ENCODE data around the gene TBX2. TPM values are rescaled to one million over a fixed set of nuclear protein-coding genes. Genes with fewer than 3 reads are reported as not detected.
A peak's percentile ranks its signal among the peaks of the same experiment; 100 is the strongest.

The TBX2 gene
- total RNA-seq, 4 donors from 2014 or later, result 19.0 to 33.6 (median 22.8) TPM

GRCh38 chr17:61390479-61390791, 9.2 kb upstream of the TBX2 start:
- WGBS, 2 donors (ENCODE audit: low coverage in 1 of 2), result no CpG with 5 or more reads among the region's 11 CpGs
- H3K9me3 ChIP-seq, result no peaks in the 10 kb centered on the region
- no peak for ATAC-seq
- TF ChIP-seq CTCF (IDR thresholded peaks at IDR 0.05) (no peak), POLR2AphosphoS5 (IDR thresholded peaks at IDR 0.05) (no peak), EP300 (IDR thresholded peaks at IDR 0.05) (no peak), POLR2A (IDR thresholded peaks at IDR 0.05) (no peak)
- no peak overlapping the region for H3K4me3 ChIP-seq
- peaks cover 0 to 9% of the 10 kb centered on the region in 2 donors for H3K36me3 ChIP-seq
- H3K27me3 ChIP-seq, result peaks cover 4% of the 10 kb centered on the region
- peak overlapping the region in 1 of 4 donors; percentile 52 for H3K27ac ChIP-seq
- peaks cover 0 to 26% (median 0%) of the 10 kb centered on the region in 3 donors for H3K4me1 ChIP-seq

- no peak overlapping the region for H3K4me3 ChIP-seq
- no peaks in the 10 kb centered on the region for H3K9me3 ChIP-seq
- H3K4me1 ChIP-seq, result peaks cover 0 to 39% (median 6%) of the 10 kb centered on the region in 3 donors
- TF ChIP-seq POLR2AphosphoS5 (IDR thresholded peaks at IDR 0.05), result no peak
- peak in 1 of 2 donors; percentile 11 for TF ChIP-seq POLR2A (IDR thresholded peaks at IDR 0.05)
- WGBS, 2 donors (ENCODE audit: low coverage in 1 of 2), result 93 to 100% methylated on average over 1 to 3 of the region's 19 CpGs
- H3K27me3 ChIP-seq, result peaks cover 17% of the 10 kb centered on the region
- H3K27ac ChIP-seq, result peak overlapping the region in 1 of 4 donors; percentile 19
- ATAC-seq, result no peak
- H3K36me3 ChIP-seq, result peaks cover 0 to 9% of the 10 kb centered on the region in 2 donors
Observed at GRCh38 chr17:61391595-61392291, 7.9 kb upstream of the TBX2 start.

- Histone ChIP-seq H3K4me3 (no peak overlapping the region), H3K4me1 (peaks cover 0 to 48% (median 13%) of the 10 kb centered on the region in 3 donors), H3K9me3 (no peaks in the 10 kb centered on the region), H3K36me3 (peaks cover 0 to 9% of the 10 kb centered on the region in 2 donors), H3K27ac (no peak overlapping the region), H3K27me3 (peaks cover 26% of the 10 kb centered on the region)
- 76% methylated on average over 3 of the region's 3 CpGs; no CpG with 5 or more reads in 1 of the 2 donors for WGBS, 2 donors (ENCODE audit: low coverage in 1 of 2)
- no peak for ATAC-seq
- TF ChIP-seq EP300 (IDR thresholded peaks at IDR 0.05) (no peak), CTCF (IDR thresholded peaks at IDR 0.05) (no peak), POLR2AphosphoS5 (IDR thresholded peaks at IDR 0.05) (no peak), POLR2A (IDR thresholded peaks at IDR 0.05) (no peak)
Observed at GRCh38 chr17:61392679-61393078, 7.0 kb upstream of the TBX2 start.

- Histone ChIP-seq H3K9me3 (no peaks in the 10 kb centered on the region), H3K36me3 (peaks cover 0 to 9% of the 10 kb centered on the region in 2 donors), H3K4me3 (no peak overlapping the region), H3K4me1 (peaks cover 0 to 57% (median 13%) of the 10 kb centered on the region in 3 donors), H3K27ac (no peak overlapping the region), H3K27me3 (peaks cover 35% of the 10 kb centered on the region)
- no peak for ATAC-seq
- 93% methylated on average over 3 of the region's 3 CpGs; no CpG with 5 or more reads in 1 of the 2 donors for WGBS, 2 donors (ENCODE audit: low coverage in 1 of 2)
- TF ChIP-seq POLR2A (IDR thresholded peaks at IDR 0.05) (no peak), POLR2AphosphoS5 (IDR thresholded peaks at IDR 0.05) (no peak), CTCF (IDR thresholded peaks at IDR 0.05) (peak in 1 of 4 experiments; percentile 4)
Observed at GRCh38 chr17:61393550-61393903, 6.1 kb upstream of the TBX2 start.

GRCh38 chr17:61393904-61394629, 5.6 kb upstream of the TBX2 start:
- peaks cover 40% of the 10 kb centered on the region for H3K27me3 ChIP-seq
- WGBS, 2 donors (ENCODE audit: low coverage in 1 of 2), result 100% methylated on average over 2 of the region's 7 CpGs; no CpG with 5 or more reads in 1 of the 2 donors
- no peak for ATAC-seq
- H3K9me3 ChIP-seq, result no peaks in the 10 kb centered on the region
- H3K27ac ChIP-seq, result peak overlapping the region in 2 of 4 donors; percentile 92 to 93
- peaks cover 0 to 9% of the 10 kb centered on the region in 2 donors for H3K36me3 ChIP-seq
- peaks cover 0 to 62% (median 17%) of the 10 kb centered on the region in 3 donors for H3K4me1 ChIP-seq
- H3K4me3 ChIP-seq, result no peak overlapping the region
- no peak for TF ChIP-seq CTCF (IDR thresholded peaks at IDR 0.05)
- TF ChIP-seq POLR2AphosphoS5 (IDR thresholded peaks at IDR 0.05), result no peak
- no peak for TF ChIP-seq EP300 (IDR thresholded peaks at IDR 0.05)
- no peak for TF ChIP-seq POLR2A (IDR thresholded peaks at IDR 0.05)
